Measurements from ENCODE around the gene APOL1. TPM values are rescaled to one million over a fixed set of nuclear protein-coding genes. Genes with fewer than 3 reads are reported as not detected.

The APOL1 gene
- total RNA-seq, 1 experiment from 2014 or later = 0.30 TPM

GRCh38 chr22:36285017-36285416 lies 32.1 kb downstream of the APOL1 start:
- no peak for ATAC-seq
- H3K9ac ChIP-seq (ENCODE audit: low read length) = no peak overlapping the region
- no peaks in the 10 kb centered on the region for H3K27me3 ChIP-seq (ENCODE audit: insufficient read depth, low read length)
- TF ChIP-seq, protein P1, sequence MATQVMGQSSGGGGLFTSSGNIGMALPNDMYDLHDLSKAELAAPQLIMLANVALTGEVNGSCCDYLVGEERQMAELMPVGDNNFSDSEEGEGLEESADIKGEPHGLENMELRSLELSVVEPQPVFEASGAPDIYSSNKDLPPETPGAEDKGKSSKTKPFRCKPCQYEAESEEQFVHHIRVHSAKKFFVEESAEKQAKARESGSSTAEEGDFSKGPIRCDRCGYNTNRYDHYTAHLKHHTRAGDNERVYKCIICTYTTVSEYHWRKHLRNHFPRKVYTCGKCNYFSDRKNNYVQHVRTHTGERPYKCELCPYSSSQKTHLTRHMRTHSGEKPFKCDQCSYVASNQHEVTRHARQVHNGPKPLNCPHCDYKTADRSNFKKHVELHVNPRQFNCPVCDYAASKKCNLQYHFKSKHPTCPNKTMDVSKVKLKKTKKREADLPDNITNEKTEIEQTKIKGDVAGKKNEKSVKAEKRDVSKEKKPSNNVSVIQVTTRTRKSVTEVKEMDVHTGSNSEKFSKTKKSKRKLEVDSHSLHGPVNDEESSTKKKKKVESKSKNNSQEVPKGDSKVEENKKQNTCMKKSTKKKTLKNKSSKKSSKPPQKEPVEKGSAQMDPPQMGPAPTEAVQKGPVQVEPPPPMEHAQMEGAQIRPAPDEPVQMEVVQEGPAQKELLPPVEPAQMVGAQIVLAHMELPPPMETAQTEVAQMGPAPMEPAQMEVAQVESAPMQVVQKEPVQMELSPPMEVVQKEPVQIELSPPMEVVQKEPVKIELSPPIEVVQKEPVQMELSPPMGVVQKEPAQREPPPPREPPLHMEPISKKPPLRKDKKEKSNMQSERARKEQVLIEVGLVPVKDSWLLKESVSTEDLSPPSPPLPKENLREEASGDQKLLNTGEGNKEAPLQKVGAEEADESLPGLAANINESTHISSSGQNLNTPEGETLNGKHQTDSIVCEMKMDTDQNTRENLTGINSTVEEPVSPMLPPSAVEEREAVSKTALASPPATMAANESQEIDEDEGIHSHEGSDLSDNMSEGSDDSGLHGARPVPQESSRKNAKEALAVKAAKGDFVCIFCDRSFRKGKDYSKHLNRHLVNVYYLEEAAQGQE (IDR thresholded peaks at IDR 0.05; ENCODE audit: low read depth) = no peak
- TF ChIP-seq CEBPB (IDR thresholded peaks at IDR 0.05; ENCODE audit: low read depth) (no peak), SP1 (IDR thresholded peaks at IDR 0.05; ENCODE audit: low read depth) (no peak), ZFX (IDR thresholded peaks at IDR 0.05) (no peak), ELF1 (IDR thresholded peaks at IDR 0.05; ENCODE audit: borderline replicate concordance, low read depth) (no peak), EGR1 (IDR thresholded peaks at IDR 0.05; ENCODE audit: low read depth) (no peak), ZNF274 (IDR thresholded peaks at IDR 0.05; ENCODE audit: low read depth, low read length) (no peak), EZH2 (IDR thresholded peaks at IDR 0.05) (no peak), CBX3 (IDR thresholded peaks at IDR 0.05; ENCODE audit: low read depth) (no peak)
- TF ChIP-seq, protein P2, sequence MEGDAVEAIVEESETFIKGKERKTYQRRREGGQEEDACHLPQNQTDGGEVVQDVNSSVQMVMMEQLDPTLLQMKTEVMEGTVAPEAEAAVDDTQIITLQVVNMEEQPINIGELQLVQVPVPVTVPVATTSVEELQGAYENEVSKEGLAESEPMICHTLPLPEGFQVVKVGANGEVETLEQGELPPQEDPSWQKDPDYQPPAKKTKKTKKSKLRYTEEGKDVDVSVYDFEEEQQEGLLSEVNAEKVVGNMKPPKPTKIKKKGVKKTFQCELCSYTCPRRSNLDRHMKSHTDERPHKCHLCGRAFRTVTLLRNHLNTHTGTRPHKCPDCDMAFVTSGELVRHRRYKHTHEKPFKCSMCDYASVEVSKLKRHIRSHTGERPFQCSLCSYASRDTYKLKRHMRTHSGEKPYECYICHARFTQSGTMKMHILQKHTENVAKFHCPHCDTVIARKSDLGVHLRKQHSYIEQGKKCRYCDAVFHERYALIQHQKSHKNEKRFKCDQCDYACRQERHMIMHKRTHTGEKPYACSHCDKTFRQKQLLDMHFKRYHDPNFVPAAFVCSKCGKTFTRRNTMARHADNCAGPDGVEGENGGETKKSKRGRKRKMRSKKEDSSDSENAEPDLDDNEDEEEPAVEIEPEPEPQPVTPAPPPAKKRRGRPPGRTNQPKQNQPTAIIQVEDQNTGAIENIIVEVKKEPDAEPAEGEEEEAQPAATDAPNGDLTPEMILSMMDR (IDR thresholded peaks at IDR 0.05 in 2 of 3, conservative IDR thresholded peaks at IDR 0.05 in 1 of 3; ENCODE audit: borderline replicate concordance in 1 of 3, insufficient read depth in 1 of 3, low read depth in 2 of 3, low read length in 2 of 3) = no peak
- POLR2A ChIA-PET = no interaction called here
- H3K4me1 ChIP-seq (ENCODE audit: control insufficient read depth in 1 of 2, insufficient read depth in 2 of 2, low read length in 2 of 2) = no peaks in the 10 kb centered on the region
- no peak overlapping the region for H3K27ac ChIP-seq (ENCODE audit: low read depth, low read length)
- H3K36me3 ChIP-seq (ENCODE audit: control insufficient read depth in 1 of 2, insufficient read depth in 2 of 2, low read length in 2 of 2) = peaks cover 58 to 62% of the 10 kb centered on the region in 2 experiments; a peak in 3 of 4 replicates
- H3K79me2 ChIP-seq (ENCODE audit: insufficient read depth, low read length) = no peaks in the 10 kb centered on the region
- CTCF ChIA-PET = interaction anchor here (1.4 to 1.9 kb wide), 4 partner anchors 16 to 186 kb away, joined by 3 to 9 read pairs (median 4); no protein-coding TSS in a partner anchor
- no peaks in the 10 kb centered on the region for H4K20me1 ChIP-seq (ENCODE audit: insufficient read depth)
- H3K9me3 ChIP-seq (ENCODE audit: control insufficient read depth in 1 of 2, insufficient read depth in 1 of 2, low read depth in 1 of 2, low read length in 2 of 2) = no peaks in the 10 kb centered on the region
- no peak for DNase-seq (ENCODE audit: low read depth, low spot score)
- no peaks in the 10 kb centered on the region for H3K9me2 ChIP-seq (ENCODE audit: insufficient read depth)
- H3K4me3 ChIP-seq (replicated peaks in 1 of 2; ENCODE audit: low read depth in 1 of 2, low read length in 2 of 2) = no peak overlapping the region
- BruUV-seq (replicated peaks) = no TSS peak
- intact Hi-C loops (cut with micrococcal nuclease) = no loop called here
- no peak overlapping the region for H3K4me2 ChIP-seq (ENCODE audit: low read length)
- no peak overlapping the region for H2AFZ ChIP-seq (ENCODE audit: low read depth, low read length, poor library complexity, severe bottlenecking)
- RAD21 ChIA-PET (ENCODE audit: low non-redundant PET in 1 of 2, low total read pairs in 2 of 2, uncharacterized antibody in 2 of 2, unreplicated experiment in 2 of 2) = no interaction called here

Measured in HCT116 (cell line).